ENCODE results near the gene PPP2R3A.

Gene PPP2R3A

GRCh38 chr3:135992072-135992471, 26.5 kb downstream of the PPP2R3A start:
- H4K20me1 ChIP-seq (ENCODE audit: insufficient read depth, low read length), result no peaks in the 10 kb centered on the region
- 0 out of 2 replicates have a peak, but pooled peaks cover 4% of the 10 kb centered on the region for H3K4me1 ChIP-seq (ENCODE audit: low read length)
- H3K9me3 ChIP-seq (replicated peaks; ENCODE audit: insufficient read depth, low read length), result no peaks in the 10 kb centered on the region
- H3K4me2 ChIP-seq (ENCODE audit: low read depth, low read length), result no peak overlapping the region
- no peaks in the 10 kb centered on the region for H3K9me2 ChIP-seq (replicated peaks; ENCODE audit: insufficient read depth, low read length)
- H2AFZ ChIP-seq (ENCODE audit: low read length), result no peak overlapping the region
- H3K79me2 ChIP-seq (ENCODE audit: low read length), result no peaks in the 10 kb centered on the region
- H3K9ac ChIP-seq (ENCODE audit: low read length), result no peak overlapping the region
- DNase-seq, result no peak
- TF ChIP-seq EZH2phosphoT487 (IDR thresholded peaks at IDR 0.05; ENCODE audit: low read length), result no peak
- no peak for TF ChIP-seq EZH2 (optimal IDR thresholded peaks at IDR 0.05; ENCODE audit: low read depth, low read length)
- TF ChIP-seq CTCF (IDR thresholded peaks at IDR 0.05; ENCODE audit: low read length), result no peak
- H3K36me3 ChIP-seq (replicated peaks; ENCODE audit: insufficient read depth, low read length), result no peaks in the 10 kb centered on the region
- no peak overlapping the region for H3K4me3 ChIP-seq (ENCODE audit: low read length)
- H3K27ac ChIP-seq (ENCODE audit: low read length), result no peak overlapping the region
- H3F3A ChIP-seq (ENCODE audit: insufficient read depth, low read length), result no peaks in the 10 kb centered on the region
- no peaks in the 10 kb centered on the region for H3K27me3 ChIP-seq (replicated peaks; ENCODE audit: insufficient read depth, low read length)

- Histone ChIP-seq H2AFZ (ENCODE audit: low read length) (no peak overlapping the region), H3K36me3 (replicated peaks; ENCODE audit: insufficient read depth, low read length) (no peaks in the 10 kb centered on the region), H3K9me3 (replicated peaks; ENCODE audit: insufficient read depth, low read length) (no peaks in the 10 kb centered on the region), H3K4me1 (ENCODE audit: low read length) (0 out of 2 replicates have a peak, but pooled peaks cover 4% of the 10 kb centered on the region), H3K27ac (ENCODE audit: low read length) (no peak overlapping the region), H3K27me3 (replicated peaks; ENCODE audit: insufficient read depth, low read length) (no peaks in the 10 kb centered on the region), H3K4me2 (ENCODE audit: low read depth, low read length) (no peak overlapping the region), H3K4me3 (ENCODE audit: low read length) (no peak overlapping the region), H3K9ac (ENCODE audit: low read length) (no peak overlapping the region), H3K79me2 (ENCODE audit: low read length) (no peaks in the 10 kb centered on the region), H3F3A (ENCODE audit: insufficient read depth, low read length) (no peaks in the 10 kb centered on the region), H4K20me1 (ENCODE audit: insufficient read depth, low read length) (no peaks in the 10 kb centered on the region), H3K9me2 (replicated peaks; ENCODE audit: insufficient read depth, low read length) (no peaks in the 10 kb centered on the region)
- no peak for DNase-seq
- TF ChIP-seq EZH2phosphoT487 (IDR thresholded peaks at IDR 0.05; ENCODE audit: low read length) (no peak), CTCF (IDR thresholded peaks at IDR 0.05; ENCODE audit: low read length) (no peak), EZH2 (optimal IDR thresholded peaks at IDR 0.05; ENCODE audit: low read depth, low read length) (no peak)
These were observed 29.3 kb downstream of the PPP2R3A start for GRCh38 chr3:135994708-135995337.

GRCh38 chr3:135995766-135996165, 30.2 kb downstream of the PPP2R3A start:
- no peak overlapping the region for H3K4me3 ChIP-seq (ENCODE audit: low read length)
- H3K4me2 ChIP-seq (ENCODE audit: low read depth, low read length), result no peak overlapping the region
- no peaks in the 10 kb centered on the region for H4K20me1 ChIP-seq (ENCODE audit: insufficient read depth, low read length)
- no peak overlapping the region for H3K9ac ChIP-seq (ENCODE audit: low read length)
- 0 out of 2 replicates have a peak, but pooled peaks cover 4% of the 10 kb centered on the region for H3K4me1 ChIP-seq (ENCODE audit: low read length)
- H3F3A ChIP-seq (ENCODE audit: insufficient read depth, low read length), result no peaks in the 10 kb centered on the region
- no peak overlapping the region for H2AFZ ChIP-seq (ENCODE audit: low read length)
- no peaks in the 10 kb centered on the region for H3K27me3 ChIP-seq (replicated peaks; ENCODE audit: insufficient read depth, low read length)
- H3K79me2 ChIP-seq (ENCODE audit: low read length), result no peaks in the 10 kb centered on the region
- no peaks in the 10 kb centered on the region for H3K9me3 ChIP-seq (replicated peaks; ENCODE audit: insufficient read depth, low read length)
- no peaks in the 10 kb centered on the region for H3K36me3 ChIP-seq (replicated peaks; ENCODE audit: insufficient read depth, low read length)
- H3K27ac ChIP-seq (ENCODE audit: low read length), result no peak overlapping the region
- no peak for TF ChIP-seq EZH2phosphoT487 (IDR thresholded peaks at IDR 0.05; ENCODE audit: low read length)
- TF ChIP-seq CTCF (IDR thresholded peaks at IDR 0.05; ENCODE audit: low read length), result no peak
- TF ChIP-seq EZH2 (optimal IDR thresholded peaks at IDR 0.05; ENCODE audit: low read depth, low read length), result no peak
- H3K9me2 ChIP-seq (replicated peaks; ENCODE audit: insufficient read depth, low read length), result no peaks in the 10 kb centered on the region
- no peak for DNase-seq
